ENCODE results near the gene LITAF.
"Not testable (repeated sequence)": the region's sequence is repeated elsewhere in the genome, so short reads cannot be mapped to it uniquely, and the experiment has no call there.

The LITAF gene

GRCh38 chr16:11515540-11516430 lies 70.9 kb downstream of the LITAF start:
- no peak for DNase-seq (ENCODE audit: low read depth)

- no peak for DNase-seq (ENCODE audit: low read depth)
Observed at GRCh38 chr16:11514283-11514682, 72.4 kb downstream of the LITAF start.

GRCh38 chr16:11513366-11513765 lies 73.4 kb downstream of the LITAF start:
- not testable (repeated sequence) for DNase-seq (ENCODE audit: low read depth)

GRCh38 chr16:11511801-11512200 lies 74.9 kb downstream of the LITAF start:
- no peak for DNase-seq (ENCODE audit: low read depth)

- no peak for DNase-seq (ENCODE audit: low read depth)
Observed at GRCh38 chr16:11511328-11511727, 75.4 kb downstream of the LITAF start.

GRCh38 chr16:11510178-11510973 lies 76.3 kb downstream of the LITAF start:
- no peak for DNase-seq (ENCODE audit: low read depth)

- no peak for DNase-seq (ENCODE audit: low read depth)
Observed at GRCh38 chr16:11507991-11508390, 78.7 kb downstream of the LITAF start.

- no peak for DNase-seq (ENCODE audit: low read depth)
Observed at GRCh38 chr16:11507350-11507749, 79.4 kb downstream of the LITAF start.

GRCh38 chr16:11506741-11507305 lies 79.9 kb downstream of the LITAF start:
- DNase-seq (ENCODE audit: low read depth) = no peak

- not testable (repeated sequence) for DNase-seq (ENCODE audit: low read depth)
Observed at GRCh38 chr16:11504261-11504660, 82.5 kb downstream of the LITAF start.

- no peak for DNase-seq (ENCODE audit: low read depth)
Observed at GRCh38 chr16:11503566-11503965, 83.2 kb downstream of the LITAF start.

GRCh38 chr16:11502239-11502638 lies 84.5 kb downstream of the LITAF start:
- DNase-seq (ENCODE audit: low read depth) = no peak

- DNase-seq (ENCODE audit: low read depth) = no peak
Observed at GRCh38 chr16:11501632-11502031, 85.1 kb downstream of the LITAF start.

- no peak for DNase-seq (ENCODE audit: low read depth)
Observed at GRCh38 chr16:11500700-11501346, 85.9 kb downstream of the LITAF start.

GRCh38 chr16:11499295-11500089 lies 87.2 kb downstream of the LITAF start:
- no peak for DNase-seq (ENCODE audit: low read depth)

- no peak for DNase-seq (ENCODE audit: low read depth)
Observed at GRCh38 chr16:11498683-11499082, 88.0 kb downstream of the LITAF start.

- no peak for DNase-seq (ENCODE audit: low read depth)
Observed at GRCh38 chr16:11497851-11498289, 88.8 kb downstream of the LITAF start.

All from activated T-cell treated with anti-CD3 and anti-CD28 coated beads for 24 hours (primary cell).